ENCODE results near the gene SYT5.

DNA sequence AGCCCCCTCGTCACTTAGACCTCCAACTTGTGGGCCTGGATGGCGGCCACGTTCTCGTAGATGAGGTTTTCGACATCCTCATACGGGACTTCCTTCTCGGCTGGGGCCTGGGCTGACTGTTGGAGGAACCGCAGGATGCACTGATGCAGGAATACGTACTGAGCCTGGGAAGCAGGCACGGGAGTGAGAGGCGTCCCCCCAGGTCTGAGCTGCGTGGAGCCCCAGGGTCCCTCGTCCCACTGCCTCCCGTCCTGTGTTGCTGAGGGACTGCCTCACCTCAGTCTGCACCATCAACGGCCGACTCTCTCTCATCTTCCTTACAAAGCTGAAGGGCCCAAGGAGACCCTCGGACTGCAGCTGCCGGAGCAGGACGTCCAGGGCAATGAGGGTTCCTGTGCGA lies 1.7 kb upstream of the SYT5 start:
- TF ChIP-seq, protein P1, sequence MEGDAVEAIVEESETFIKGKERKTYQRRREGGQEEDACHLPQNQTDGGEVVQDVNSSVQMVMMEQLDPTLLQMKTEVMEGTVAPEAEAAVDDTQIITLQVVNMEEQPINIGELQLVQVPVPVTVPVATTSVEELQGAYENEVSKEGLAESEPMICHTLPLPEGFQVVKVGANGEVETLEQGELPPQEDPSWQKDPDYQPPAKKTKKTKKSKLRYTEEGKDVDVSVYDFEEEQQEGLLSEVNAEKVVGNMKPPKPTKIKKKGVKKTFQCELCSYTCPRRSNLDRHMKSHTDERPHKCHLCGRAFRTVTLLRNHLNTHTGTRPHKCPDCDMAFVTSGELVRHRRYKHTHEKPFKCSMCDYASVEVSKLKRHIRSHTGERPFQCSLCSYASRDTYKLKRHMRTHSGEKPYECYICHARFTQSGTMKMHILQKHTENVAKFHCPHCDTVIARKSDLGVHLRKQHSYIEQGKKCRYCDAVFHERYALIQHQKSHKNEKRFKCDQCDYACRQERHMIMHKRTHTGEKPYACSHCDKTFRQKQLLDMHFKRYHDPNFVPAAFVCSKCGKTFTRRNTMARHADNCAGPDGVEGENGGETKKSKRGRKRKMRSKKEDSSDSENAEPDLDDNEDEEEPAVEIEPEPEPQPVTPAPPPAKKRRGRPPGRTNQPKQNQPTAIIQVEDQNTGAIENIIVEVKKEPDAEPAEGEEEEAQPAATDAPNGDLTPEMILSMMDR (IDR thresholded peaks at IDR 0.05): no peak
- TF ChIP-seq POLR2A (IDR thresholded peaks at IDR 0.05): no peak
